LNCAP (cell line): ENCODE results near the gene ADAMTS18.

ENCODE experiments used
- CTCF ChIP-seq: fragments of 450-650 bp; IDR thresholded peaks from 2 replicates; pipeline ENCODE4 v1.5.1; 2017; ENCODE audit warnings: mild to moderate bottlenecking

The ADAMTS18 gene

GRCh38 chr16:77297996-77298395 lies 136.8 kb downstream of the ADAMTS18 start:
- no peak for TF ChIP-seq CTCF

- no peak for TF ChIP-seq CTCF
Observed at GRCh38 chr16:77295896-77296295, 138.9 kb downstream of the ADAMTS18 start.

GRCh38 chr16:77290451-77291115 lies 144.3 kb downstream of the ADAMTS18 start:
- no peak for TF ChIP-seq CTCF

GRCh38 chr16:77289331-77289809 lies 145.5 kb downstream of the ADAMTS18 start:
- TF ChIP-seq CTCF, result no peak

GRCh38 chr16:77288222-77288621 lies 146.6 kb downstream of the ADAMTS18 start:
- TF ChIP-seq CTCF, result no peak

GRCh38 chr16:77285676-77286075 lies 149.2 kb downstream of the ADAMTS18 start:
- TF ChIP-seq CTCF, result no peak

- TF ChIP-seq CTCF, result no peak
Observed at GRCh38 chr16:77282345-77282744, 152.5 kb downstream of the ADAMTS18 start.

- no peak for TF ChIP-seq CTCF
Observed at GRCh38 chr16:77277571-77277970, 157.3 kb downstream of the ADAMTS18 start.
